OCI-M1 (cell line): ENCODE data around the gene TMEM123.

Experiments
- DNase-seq: peaks from one replicate; lab custom pipeline; 2025; lab: John Stamatoyannopoulos, UW

TMEM123 gene

GRCh38 chr11:102471474-102471873 lies 18.9 kb upstream of the TMEM123 start:
- no peak for DNase-seq

GRCh38 chr11:102470251-102470650 lies 17.7 kb upstream of the TMEM123 start:
- DNase-seq = no peak

GRCh38 chr11:102469196-102469821 lies 16.7 kb upstream of the TMEM123 start:
- no peak for DNase-seq

- DNase-seq = no peak
Observed at GRCh38 chr11:102468616-102469195, 16.1 kb upstream of the TMEM123 start.

- no peak for DNase-seq
Observed at GRCh38 chr11:102467853-102468580, 15.5 kb upstream of the TMEM123 start.

GRCh38 chr11:102467080-102467708 lies 14.6 kb upstream of the TMEM123 start:
- DNase-seq = no peak

- no peak for DNase-seq
Observed at GRCh38 chr11:102465696-102466095, 13.1 kb upstream of the TMEM123 start.

GRCh38 chr11:102464859-102465500 lies 12.4 kb upstream of the TMEM123 start:
- no peak for DNase-seq

- DNase-seq = no peak
Observed at GRCh38 chr11:102464037-102464436, 11.5 kb upstream of the TMEM123 start.

- no peak for DNase-seq
Observed at GRCh38 chr11:102462610-102463009, 10.0 kb upstream of the TMEM123 start.

- no peak for DNase-seq
Observed at GRCh38 chr11:102459393-102459792, 6.8 kb upstream of the TMEM123 start.

- no peak for DNase-seq
Observed at GRCh38 chr11:102458548-102458947, 6.0 kb upstream of the TMEM123 start.

- no peak for DNase-seq
Observed at GRCh38 chr11:102457865-102458264, 5.3 kb upstream of the TMEM123 start.

GRCh38 chr11:102457056-102457677 lies 4.6 kb upstream of the TMEM123 start:
- DNase-seq = no peak

- peak; percentile 29 for DNase-seq
Observed at GRCh38 chr11:102456381-102456780, 3.8 kb upstream of the TMEM123 start.

GRCh38 chr11:102453921-102454320 lies 1.4 kb upstream of the TMEM123 start:
- DNase-seq = no peak

GRCh38 chr11:102453302-102453695 lies 734 bp upstream of the TMEM123 start:
- no peak for DNase-seq

- DNase-seq = peak; percentile 64
Observed at GRCh38 chr11:102451681-102452460, 694 bp downstream of the TMEM123 start.

GRCh38 chr11:102451041-102451680 lies 1.4 kb downstream of the TMEM123 start:
- peak; percentile 26 for DNase-seq
